NCI-H524 (cell line): ENCODE results near the gene RASGRP1.

ENCODE experiments used
- DNase-seq, 2 experiments: peaks; one replicate each; lab custom pipeline; 2025; lab: John Stamatoyannopoulos, UW

The RASGRP1 gene

GRCh38 chr15:38459480-38459879 lies 105.1 kb downstream of the RASGRP1 start:
- DNase-seq: no peak

- DNase-seq: no peak
Observed at GRCh38 chr15:38458646-38459045, 106.0 kb downstream of the RASGRP1 start.

- peak in 1 of 2 experiments; percentile 14 for DNase-seq
Observed at GRCh38 chr15:38455092-38455491, 109.5 kb downstream of the RASGRP1 start.

- DNase-seq: peak in 1 of 2 experiments; percentile 44
Observed at GRCh38 chr15:38454696-38455090, 109.9 kb downstream of the RASGRP1 start.

DNA sequence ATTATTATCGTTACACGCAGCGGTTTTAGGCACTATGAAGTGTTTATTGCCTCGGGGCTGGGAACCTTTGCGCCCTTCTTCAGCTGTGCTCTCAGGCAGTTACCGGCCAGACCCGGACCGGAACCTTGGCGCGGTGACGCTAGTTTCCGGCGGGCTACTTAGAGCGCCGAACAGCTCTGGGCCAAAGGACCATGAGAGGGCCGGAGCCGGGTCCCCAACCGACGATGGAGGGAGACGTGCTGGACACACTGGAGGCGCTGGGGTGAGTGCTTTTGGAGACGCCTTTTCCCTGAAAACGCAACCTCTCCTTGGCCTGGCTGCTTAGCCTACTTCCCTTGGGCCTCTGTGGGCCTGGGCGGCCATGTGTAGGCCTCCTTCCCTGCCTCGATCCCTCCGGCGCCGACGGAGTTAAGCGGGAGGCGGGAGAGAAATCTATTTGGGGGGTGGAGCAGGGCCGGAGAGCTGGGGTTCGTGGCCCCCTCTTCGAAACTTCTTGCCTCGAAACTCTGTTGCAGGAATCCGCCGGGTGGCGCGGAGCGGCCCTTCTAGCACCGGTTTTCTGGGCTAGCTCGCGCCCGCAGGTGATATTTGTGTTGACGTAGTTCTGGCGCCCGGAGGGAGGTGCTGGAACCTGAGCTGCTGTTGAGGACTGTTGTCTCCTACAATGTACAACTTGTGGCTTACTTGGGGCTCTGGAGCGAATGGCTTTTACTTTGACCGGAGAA lies 110.5 kb downstream of the RASGRP1 start, which contains the start of gene FAM98B:
FAM98B (plus strand) TSS at position 157 of the 725 bp plus-strand sequence; CDS start at position 192, 35 bp downstream.
- DNase-seq: peak; percentile 77 to 90

DNA sequence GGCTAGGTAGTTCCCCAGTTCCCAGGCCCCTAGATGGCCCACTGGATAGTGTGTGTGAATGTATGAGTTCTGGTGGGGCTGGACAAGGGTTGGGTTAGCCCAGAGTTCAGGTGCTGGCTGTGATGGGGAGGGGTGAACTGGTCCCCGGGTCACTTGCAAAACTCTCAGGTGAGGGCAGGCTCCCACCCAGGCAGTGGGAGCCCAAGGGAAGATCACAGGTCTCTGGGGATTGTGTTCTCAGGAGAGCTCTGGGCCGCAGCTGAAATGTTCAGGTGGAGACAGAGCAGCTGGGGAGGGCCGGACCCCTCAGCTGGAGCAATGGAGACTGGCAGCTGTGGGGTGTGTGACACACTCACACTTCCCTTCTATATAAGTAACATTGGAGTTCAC lies 123.5 kb downstream of the RASGRP1 start:
- peak in 1 of 2 experiments; percentile 5 for DNase-seq

DNA sequence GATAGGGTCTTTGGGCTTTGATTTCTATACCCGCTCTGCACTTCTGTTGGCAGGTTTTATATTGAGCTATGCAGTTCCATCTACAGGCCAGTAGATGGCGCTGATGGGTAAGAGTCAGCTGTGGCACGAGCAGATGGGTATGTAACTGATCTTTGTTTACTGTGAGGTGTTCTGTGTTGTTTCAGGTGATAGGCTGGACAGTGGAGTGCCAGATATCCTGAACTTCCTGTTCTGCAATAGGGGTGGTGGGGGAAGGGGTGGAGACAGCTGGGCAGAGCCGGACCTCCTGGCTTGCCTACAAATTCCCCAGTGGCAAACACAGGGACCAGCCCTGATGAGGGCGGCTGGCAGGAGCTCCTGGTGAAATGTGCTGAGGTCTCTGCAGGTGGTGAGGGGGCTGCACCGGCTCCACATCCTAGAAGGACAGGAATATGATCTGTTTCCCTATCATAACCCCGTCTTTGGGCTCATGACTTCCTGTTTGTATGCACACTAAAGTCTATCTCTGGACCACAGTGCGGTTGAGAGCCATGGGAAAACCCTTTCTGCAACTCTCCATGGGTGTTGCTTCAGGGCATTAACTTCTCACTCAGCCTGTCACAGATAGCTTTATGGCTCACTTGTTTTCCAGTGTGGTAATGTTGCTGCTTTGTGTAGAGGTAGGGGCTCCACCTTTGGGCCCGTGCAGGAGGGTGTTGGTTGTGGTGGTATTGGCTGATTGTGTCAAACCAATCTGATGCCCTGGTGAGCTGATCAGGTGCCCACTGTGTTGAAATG lies 124.1 kb downstream of the RASGRP1 start:
- peak; percentile 64 to 79 for DNase-seq
